ENCODE results near the gene PSME3IP1.

- no peak for TF ChIP-seq CTCF (tag by site-specific recombination; IDR thresholded peaks at IDR 0.05)
- TF ChIP-seq ZNF501 (tag by site-specific recombination; IDR thresholded peaks at IDR 0.05): no peak
- no peak for TF ChIP-seq ATF2 (tag by site-specific recombination; IDR thresholded peaks at IDR 0.05; ENCODE audit: low read depth)
- no peak for TF ChIP-seq ZNF629 (tag by site-specific recombination; IDR thresholded peaks at IDR 0.05)
- TF ChIP-seq ZBTB26 (tag by site-specific recombination; optimal IDR thresholded peaks at IDR 0.05): no peak
Observed at GRCh38 chr16:57104706-57105105, 81.1 kb downstream of the PSME3IP1 start.

Data from HEK293 (cell line).